ENCODE data around the gene OGFOD3.

OGFOD3 gene

GRCh38 chr17:82429824-82430223 lies 11.4 kb upstream of the OGFOD3 start:
- Histone ChIP-seq H3K9me3 (ENCODE audit: severe bottlenecking) (no peaks in the 10 kb centered on the region), H3K4me3 (ENCODE audit: low read depth, low read length) (no peak overlapping the region), H3K27me3 (ENCODE audit: insufficient read depth, low read depth, severe bottlenecking) (no peaks in the 10 kb centered on the region), H3K36me3 (peaks cover 44% of the 10 kb centered on the region), H3K27ac (no peak overlapping the region)
- TF ChIP-seq, protein P1, sequence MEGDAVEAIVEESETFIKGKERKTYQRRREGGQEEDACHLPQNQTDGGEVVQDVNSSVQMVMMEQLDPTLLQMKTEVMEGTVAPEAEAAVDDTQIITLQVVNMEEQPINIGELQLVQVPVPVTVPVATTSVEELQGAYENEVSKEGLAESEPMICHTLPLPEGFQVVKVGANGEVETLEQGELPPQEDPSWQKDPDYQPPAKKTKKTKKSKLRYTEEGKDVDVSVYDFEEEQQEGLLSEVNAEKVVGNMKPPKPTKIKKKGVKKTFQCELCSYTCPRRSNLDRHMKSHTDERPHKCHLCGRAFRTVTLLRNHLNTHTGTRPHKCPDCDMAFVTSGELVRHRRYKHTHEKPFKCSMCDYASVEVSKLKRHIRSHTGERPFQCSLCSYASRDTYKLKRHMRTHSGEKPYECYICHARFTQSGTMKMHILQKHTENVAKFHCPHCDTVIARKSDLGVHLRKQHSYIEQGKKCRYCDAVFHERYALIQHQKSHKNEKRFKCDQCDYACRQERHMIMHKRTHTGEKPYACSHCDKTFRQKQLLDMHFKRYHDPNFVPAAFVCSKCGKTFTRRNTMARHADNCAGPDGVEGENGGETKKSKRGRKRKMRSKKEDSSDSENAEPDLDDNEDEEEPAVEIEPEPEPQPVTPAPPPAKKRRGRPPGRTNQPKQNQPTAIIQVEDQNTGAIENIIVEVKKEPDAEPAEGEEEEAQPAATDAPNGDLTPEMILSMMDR (IDR thresholded peaks at IDR 0.05; ENCODE audit: low read depth, low read length): no peak
- DNase-seq: no peak

DNA sequence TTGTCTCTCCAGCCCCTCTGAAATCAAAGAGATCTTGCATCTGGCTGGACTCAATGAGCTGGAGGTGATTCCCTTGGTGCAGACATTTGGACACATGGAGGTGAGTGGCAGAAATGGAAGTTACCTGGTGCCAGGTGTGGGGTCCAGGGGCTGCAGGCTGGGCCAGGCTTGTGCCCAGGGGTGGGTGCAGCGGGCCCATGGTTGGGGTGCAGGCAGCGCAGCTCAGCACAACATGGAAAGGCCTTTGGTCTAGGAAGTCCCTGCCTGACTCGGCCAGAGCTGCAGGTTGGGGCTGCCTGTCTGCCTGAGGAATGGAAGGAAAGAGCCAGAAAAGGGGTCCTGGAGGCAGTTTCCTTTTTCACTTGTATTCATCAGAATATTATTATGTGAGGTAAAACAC lies 10.2 kb upstream of the OGFOD3 start:
- Histone ChIP-seq H3K9me3 (ENCODE audit: severe bottlenecking) (no peaks in the 10 kb centered on the region), H3K27me3 (ENCODE audit: insufficient read depth, low read depth, severe bottlenecking) (no peaks in the 10 kb centered on the region), H3K4me3 (ENCODE audit: low read depth, low read length) (no peak overlapping the region), H3K36me3 (peaks cover 35% of the 10 kb centered on the region), H3K27ac (no peak overlapping the region)
- DNase-seq: no peak
- TF ChIP-seq, protein P1 (IDR thresholded peaks at IDR 0.05; ENCODE audit: low read depth, low read length): no peak

GRCh38 chr17:82424863-82425159 lies 6.4 kb upstream of the OGFOD3 start:
- DNase-seq: no peak
- no peaks in the 10 kb centered on the region for H3K9me3 ChIP-seq (ENCODE audit: severe bottlenecking)
- peaks cover 50% of the 10 kb centered on the region for H3K36me3 ChIP-seq
- TF ChIP-seq, protein P1 (IDR thresholded peaks at IDR 0.05; ENCODE audit: low read depth, low read length): no peak
- H3K4me3 ChIP-seq (ENCODE audit: low read depth, low read length): no peak overlapping the region
- H3K27ac ChIP-seq: no peak overlapping the region
- H3K27me3 ChIP-seq (ENCODE audit: insufficient read depth, low read depth, severe bottlenecking): no peaks in the 10 kb centered on the region

GRCh38 chr17:82424001-82424862 lies 5.8 kb upstream of the OGFOD3 start:
- peak; percentile 66 for DNase-seq
- no peak overlapping the region for H3K4me3 ChIP-seq (ENCODE audit: low read depth, low read length)
- no peak overlapping the region for H3K27ac ChIP-seq
- peaks cover 47% of the 10 kb centered on the region for H3K36me3 ChIP-seq
- H3K9me3 ChIP-seq (ENCODE audit: severe bottlenecking): no peaks in the 10 kb centered on the region
- TF ChIP-seq, protein P1 (IDR thresholded peaks at IDR 0.05; ENCODE audit: low read depth, low read length): peak; percentile 82
- no peaks in the 10 kb centered on the region for H3K27me3 ChIP-seq (ENCODE audit: insufficient read depth, low read depth, severe bottlenecking)

DNA sequence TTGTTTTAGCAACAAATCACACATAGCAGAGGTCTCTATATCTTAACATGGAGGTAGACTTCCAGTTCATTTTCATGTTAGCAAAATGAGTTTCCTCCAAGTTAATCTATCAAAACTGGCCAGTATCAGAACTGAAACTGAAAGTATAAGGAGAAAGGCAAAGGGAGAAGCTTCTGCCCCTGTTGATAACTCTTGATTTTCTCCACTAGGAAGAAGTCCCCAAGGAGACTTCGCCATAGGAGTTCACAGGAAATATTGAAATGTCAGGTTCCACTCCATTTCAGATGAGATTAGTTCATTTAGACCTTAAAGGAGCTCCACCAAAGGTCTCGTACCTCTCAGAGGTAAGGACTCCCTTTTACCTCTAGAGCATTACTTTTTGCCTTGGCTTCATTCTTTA lies 1.2 kb upstream of the OGFOD3 start:
- Histone ChIP-seq H3K9me3 (ENCODE audit: severe bottlenecking) (no peaks in the 10 kb centered on the region), H3K27me3 (ENCODE audit: insufficient read depth, low read depth, severe bottlenecking) (no peaks in the 10 kb centered on the region), H3K27ac (no peak overlapping the region), H3K4me3 (ENCODE audit: low read depth, low read length) (no peak overlapping the region), H3K36me3 (peaks cover 46% of the 10 kb centered on the region)
- no peak for DNase-seq
- TF ChIP-seq, protein P1 (IDR thresholded peaks at IDR 0.05; ENCODE audit: low read depth, low read length): no peak

DNA sequence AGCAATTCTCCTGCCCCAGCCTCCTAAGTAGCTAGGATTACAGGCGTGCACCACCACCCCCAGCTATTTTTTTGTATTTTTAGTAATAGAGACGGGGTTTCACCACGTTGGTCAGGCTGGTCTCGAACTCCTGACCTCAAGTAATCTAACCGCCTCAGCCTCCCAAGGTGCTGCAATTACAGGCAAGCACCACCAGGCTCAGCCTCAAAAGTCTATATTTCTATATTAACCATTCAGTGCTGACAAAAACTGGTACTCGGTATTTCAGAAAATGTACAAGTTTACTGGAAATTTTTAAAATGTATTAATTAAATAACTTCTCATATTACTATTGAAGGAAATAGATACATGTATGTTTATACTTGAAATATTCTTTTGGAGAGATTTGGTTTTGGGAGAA lies 1.6 kb downstream of the OGFOD3 start:
- no peaks in the 10 kb centered on the region for H3K9me3 ChIP-seq (ENCODE audit: severe bottlenecking)
- H3K27me3 ChIP-seq (ENCODE audit: insufficient read depth, low read depth, severe bottlenecking): no peaks in the 10 kb centered on the region
- H3K27ac ChIP-seq: no peak overlapping the region
- TF ChIP-seq, protein P1 (IDR thresholded peaks at IDR 0.05; ENCODE audit: low read depth, low read length): no peak
- no peak for DNase-seq
- peaks cover 46% of the 10 kb centered on the region for H3K36me3 ChIP-seq
- no peak overlapping the region for H3K4me3 ChIP-seq (ENCODE audit: low read depth, low read length)

Measured in WERI-Rb-1 (cell line).